CD4-positive, alpha-beta T cell treated with Interleukin-21 for 1 hour (primary cell): ENCODE measurements around the gene MCTP1.

Experiments used
- DNase-seq: peaks from one replicate; pipeline ENCODE4 v3.0.0-alpha.2; 2020

The MCTP1 gene

DNA sequence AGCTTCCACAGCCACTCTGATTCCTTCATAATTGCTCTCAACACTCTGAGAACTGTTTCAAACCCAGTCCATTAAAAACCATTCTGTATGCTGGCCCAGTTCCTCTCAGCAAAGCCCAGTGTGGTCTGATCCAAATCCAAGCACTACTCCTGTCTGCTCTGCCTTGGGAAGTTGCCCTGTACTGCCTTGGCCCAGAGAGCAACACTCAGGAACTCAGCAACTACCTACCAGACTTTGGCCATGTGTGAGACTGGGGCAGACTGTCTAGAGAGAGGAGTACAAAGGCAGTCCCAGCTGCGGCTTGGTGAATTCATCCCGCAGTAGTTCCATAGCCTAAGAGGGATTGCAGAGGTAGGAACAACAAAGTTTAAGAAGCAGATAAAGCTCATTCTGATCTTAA lies 214.4 kb downstream of the MCTP1 start:
- no peak for DNase-seq

DNA sequence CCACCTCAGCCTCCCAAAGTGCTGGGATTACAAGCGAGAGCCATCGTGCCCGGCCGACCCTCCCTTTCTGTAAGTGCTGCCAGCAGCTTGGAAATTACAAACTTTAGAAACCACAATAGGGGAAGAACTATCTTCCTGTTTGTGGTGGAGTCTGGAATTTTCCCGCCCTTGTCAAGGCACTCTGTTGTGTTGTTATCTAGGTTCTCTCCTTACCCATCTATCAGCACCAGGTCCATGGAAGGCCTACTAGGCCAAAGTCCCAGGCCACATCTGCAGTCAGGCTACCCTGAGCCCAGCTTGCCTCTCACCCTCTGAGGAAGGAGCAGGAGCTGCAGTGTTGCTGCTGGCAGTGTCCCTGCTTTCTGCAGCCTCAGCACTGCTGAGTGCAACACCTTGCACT lies 214.9 kb downstream of the MCTP1 start:
- no peak for DNase-seq

DNA sequence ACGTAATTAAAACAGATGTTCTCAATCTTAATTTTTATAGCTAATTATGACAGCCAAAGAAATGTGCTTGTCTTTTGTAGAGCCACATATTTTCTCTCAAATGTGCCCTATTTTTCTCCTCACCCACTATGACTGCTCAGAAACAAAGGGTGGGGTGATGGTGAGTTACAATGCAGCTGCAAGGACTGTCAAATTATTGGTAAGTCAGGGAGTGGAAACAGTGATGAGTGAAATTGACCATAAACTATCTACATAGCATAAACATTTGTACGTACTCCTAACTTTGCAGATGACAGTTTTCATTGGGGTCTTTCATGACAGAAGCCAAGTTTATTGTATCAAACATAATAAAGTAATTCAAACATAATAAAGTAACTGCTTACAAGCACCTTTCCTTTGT lies 215.9 kb downstream of the MCTP1 start:
- no peak for DNase-seq

DNA sequence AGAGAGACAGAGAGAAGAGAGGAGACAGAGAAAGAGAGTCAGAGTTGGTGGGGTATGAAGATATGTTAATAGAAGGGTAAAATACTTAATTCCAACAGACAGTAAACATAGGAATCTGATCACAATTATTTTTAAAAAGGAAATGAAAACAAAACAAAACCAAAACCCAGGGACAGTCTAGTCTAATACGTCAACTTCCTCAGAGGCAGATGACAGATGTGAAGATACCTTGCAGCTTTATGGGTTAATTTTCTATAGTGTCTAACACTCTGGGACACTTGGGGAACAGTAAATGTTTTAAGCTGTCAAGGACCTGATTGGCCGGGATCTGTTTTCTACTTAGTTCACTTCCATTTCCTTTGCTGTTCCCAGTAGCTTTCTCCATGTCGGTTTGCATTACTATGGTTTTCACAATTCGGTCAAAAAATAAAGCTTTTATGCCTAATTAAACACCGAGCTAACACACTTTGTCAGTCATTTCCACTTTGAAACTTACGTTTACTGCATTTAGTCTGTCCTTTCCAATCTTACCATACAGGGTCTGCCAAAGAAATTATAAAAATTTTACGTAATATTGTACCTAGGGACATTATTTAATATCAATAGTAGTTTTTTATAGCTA lies 216.5 kb downstream of the MCTP1 start:
- DNase-seq: no peak

DNA sequence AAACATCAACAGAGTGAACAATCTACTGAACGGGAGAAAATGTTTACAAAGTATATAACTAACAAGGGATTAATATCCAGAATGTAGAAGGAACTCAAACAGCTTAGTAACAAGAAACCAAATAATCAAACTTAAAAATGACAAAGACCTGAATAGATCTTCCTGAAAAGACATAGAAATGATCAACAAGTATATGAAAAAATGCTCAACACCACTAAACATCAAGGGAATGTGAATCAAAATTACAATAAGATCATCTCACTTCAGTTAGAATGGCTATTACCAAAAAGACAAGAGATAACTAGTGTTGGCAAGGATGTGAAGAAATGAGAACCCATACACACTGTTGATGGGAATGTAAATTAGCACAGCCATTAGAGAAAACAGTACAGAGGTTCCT lies 218.8 kb downstream of the MCTP1 start:
- no peak for DNase-seq

DNA sequence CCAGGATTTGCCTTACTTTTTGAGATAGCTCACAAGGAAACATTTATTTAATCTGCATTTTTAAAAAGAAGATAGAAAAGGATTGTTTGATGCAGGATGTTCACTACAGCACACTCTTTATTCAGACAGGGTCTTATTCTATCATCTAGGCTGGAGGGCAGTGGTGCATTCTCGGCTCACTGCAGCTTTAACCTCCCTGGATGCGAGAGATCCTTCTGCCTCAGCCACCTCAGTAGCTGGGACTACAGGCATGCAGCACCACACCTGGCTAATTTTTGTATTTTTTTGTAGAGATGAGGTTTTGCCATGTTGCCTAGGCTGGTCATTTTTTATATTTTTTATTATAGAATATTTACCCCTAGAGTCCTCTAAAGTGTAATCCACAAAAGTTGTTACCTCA lies 221.4 kb downstream of the MCTP1 start:
- no peak for DNase-seq

DNA sequence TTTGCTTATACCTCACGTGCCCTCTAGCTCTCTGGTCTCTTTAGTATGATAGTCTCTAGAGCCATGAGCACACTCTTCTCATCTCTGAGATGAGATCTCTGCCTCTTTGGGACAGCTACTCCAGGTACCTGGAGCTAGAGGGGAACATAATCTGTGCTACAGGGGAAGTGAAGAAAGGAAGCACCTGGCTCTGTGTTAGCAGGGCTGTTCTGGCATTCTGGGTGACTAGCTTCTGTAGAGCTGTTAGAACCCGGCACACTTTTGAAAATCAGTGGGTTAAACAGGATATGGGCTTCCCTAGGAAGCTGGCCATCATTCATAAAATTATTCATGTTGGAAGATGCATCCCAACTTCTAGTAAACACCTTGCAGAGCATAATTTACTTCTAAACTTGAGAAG lies 224.8 kb downstream of the MCTP1 start:
- DNase-seq: no peak

DNA sequence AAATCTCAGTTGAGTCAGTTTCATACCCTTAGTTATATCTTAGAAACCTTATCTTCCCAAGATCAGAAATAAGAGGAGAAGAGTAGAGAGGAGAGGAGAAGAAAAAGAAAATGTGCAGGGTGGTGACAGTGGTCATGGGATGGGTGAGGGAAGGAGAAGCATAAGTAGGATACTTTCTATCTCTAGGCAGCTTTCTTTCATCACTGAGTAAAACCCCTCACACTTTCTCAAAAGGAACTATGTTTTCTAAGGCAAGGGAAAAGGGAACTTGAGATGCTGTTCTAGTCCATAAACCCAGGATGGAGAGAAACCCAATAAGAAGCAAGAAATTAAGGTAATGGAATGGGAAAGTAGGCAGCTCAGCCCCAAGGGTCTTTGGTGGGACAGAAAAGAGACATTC lies 225.3 kb downstream of the MCTP1 start:
- DNase-seq: no peak

DNA sequence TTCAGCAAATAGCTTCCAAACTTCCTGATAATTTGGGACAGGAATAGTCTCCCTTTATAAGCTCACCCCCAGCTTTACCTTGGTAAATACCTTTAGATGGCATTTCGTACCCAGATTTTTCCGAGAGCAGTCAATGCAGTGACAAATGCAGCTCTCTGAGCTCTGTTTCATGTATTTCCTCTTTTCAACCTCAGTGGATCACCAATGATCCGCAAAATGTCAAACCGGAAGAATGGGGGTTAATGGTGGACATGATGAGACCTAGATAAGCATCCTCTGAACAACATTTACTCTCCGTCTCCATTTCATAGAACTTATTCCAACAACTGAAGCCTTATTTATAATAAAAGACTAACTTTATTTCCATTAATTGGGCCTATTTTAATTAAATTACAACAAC lies 227.3 kb downstream of the MCTP1 start:
- DNase-seq: no peak

DNA sequence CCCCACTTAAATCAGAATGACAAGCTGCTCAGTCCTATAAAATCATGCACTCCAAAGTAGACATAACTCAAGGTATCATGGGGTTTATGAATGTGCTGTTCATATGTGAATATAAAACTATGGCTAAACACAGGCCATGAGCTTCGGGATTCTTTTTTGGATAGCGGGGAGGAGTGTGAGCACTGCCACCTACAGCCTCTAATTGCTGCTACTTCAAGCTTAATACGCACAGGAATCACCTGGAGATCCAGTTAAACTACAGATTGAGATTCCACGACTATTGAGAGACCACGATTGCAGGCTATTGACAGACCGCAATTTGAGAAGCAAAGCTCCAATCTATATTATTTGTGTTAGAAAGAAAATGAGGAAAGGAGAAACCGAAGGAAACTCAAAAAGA lies 231.6 kb downstream of the MCTP1 start:
- no peak for DNase-seq

DNA sequence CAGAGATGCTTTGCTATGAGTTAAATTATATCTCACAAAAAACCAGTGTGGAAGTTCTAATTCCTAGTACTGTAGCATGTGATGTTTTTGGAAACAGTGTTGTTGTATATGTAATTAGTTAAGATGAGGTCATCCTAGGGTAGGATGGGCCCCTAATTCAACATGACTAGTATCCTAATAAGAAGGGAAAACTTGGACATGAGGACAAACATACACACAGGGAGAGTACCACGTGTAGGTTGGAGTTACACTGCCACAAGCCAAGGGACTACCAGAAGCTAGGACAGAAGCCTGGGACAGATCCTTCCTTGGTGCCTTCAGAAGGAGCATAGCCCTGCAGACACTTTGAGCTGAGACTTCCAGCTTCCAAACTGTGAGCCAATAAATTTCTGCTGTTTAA lies 234.2 kb downstream of the MCTP1 start:
- DNase-seq: no peak

DNA sequence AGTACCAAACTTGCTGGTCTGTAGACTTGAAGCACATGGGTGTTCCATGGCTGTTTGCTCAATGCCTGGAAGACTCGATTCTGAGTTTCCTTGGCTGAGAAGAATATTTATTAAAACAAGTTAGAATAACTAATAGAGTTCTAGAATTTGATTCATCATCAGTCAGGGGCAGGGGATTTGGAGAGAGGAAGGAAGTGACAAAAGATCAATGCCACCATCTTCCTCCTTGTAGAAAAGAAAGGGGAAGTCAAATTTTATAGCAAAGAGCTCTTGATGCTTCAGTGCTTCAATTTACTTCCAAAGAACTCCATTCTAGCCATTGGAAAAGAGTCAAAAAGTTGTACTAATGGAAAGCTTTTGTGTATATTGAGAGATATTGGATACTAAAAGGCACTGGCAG lies 236.3 kb downstream of the MCTP1 start:
- DNase-seq: no peak

DNA sequence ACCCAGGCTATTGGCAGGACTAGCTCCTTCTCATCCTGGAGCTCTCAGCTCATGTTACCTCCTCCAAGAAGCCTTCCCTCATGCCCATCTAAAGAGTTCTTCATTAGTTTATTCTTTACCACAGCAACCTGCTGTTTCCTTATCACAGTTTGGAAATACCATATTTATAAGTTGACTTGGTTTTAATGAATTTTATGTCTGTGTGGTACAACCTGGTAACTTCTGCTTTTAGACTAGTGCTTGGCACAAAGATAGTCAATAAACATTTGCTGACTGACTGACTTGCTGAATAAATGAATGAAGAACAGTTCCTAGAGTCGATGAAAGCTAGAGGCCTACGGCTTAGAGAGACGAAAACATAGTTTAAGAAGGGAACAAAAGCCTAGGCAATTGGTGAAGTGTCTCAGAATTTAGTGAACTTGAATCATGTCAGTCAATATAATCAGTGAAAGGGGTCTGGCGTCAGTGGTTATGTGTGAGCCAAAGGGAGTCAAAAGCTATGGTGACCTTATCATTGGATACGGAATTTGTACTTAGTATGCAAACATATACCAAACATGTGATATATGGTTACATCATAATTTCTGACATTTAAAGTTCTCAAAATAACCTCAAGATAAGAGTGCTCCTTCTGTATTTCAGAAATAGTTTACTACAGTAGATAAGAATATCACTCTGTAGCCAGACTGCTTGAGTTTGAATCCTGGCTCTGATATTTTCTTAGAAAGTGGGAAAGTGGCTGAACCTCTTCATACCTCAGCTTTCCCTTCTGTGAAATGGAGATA lies 239.5 kb downstream of the MCTP1 start:
- DNase-seq: no peak

DNA sequence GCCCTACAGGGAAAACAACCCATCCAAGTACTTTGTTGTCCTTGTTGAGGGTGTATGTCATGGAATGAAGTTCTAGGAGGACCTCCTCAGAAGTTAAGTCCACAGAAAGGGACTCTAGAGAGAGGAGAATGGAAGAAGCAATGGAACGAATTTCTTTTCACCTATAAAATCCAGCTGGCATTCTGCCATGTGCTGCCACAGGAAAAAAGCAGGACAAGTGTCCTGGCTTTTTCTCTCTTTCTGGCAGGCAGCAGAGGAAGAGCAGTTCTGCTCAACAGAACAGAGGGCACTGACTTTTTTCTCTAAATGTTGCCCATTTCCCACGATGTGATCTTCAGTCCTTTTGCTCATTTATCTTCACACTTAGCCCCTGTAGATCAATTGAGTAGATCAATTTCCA lies 240.8 kb downstream of the MCTP1 start:
- DNase-seq: no peak

DNA sequence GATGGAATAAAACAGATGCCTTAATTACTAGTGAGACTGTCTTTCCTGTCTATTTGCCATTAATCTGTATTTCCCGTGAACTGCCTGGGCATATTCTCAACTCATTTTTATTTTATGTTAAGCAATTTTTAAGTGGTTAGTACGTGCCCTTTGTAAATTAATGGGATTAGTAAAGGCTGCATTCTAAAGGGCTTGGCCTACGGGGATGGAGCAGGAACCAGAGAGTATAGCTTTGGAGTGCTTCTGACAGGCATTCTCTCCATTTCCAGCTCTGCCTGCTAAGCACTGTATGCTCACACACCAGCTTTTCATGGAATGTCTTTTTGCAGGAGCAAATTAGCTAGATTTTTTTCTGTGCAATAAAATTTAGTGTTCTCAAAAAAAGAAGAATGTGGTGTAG lies 241.2 kb downstream of the MCTP1 start:
- no peak for DNase-seq

DNA sequence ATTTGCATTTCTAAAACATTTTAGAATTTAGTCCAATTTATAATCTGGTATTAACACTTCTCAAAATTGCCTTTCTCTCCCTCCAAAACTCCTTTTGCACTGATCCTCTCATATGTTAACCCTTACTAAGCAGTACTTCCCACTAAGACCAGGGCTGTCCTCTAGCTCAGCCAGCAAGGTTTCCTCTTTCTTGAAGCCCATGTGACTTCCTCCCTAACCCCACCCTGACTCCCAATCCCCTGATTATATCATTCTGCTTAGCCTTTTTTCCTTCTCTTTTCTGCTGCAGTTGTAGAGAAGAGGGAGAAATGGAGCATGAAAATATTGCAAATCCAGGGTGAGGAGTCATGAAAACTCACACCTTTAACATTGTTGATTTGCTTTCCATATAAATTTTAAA lies 241.7 kb downstream of the MCTP1 start:
- DNase-seq: no peak

DNA sequence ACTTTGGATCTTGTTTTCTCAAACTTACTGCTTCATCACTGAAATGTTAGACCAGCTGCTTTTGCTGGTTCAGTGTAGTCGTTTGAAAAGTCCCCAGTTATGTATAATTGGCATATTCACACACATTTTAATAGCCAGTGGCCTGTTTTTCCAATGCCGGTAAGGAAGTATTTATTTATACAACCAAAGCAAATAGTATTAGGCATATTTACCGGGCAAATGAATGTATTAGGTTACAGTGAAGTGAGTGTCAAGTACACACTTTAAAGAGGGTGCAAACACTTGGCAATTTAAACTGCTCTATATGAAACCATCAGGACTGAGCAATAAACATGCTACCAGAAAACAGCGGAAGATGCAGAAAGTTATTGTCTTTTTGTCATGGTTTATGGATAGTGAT lies 242.9 kb downstream of the MCTP1 start:
- DNase-seq: no peak

DNA sequence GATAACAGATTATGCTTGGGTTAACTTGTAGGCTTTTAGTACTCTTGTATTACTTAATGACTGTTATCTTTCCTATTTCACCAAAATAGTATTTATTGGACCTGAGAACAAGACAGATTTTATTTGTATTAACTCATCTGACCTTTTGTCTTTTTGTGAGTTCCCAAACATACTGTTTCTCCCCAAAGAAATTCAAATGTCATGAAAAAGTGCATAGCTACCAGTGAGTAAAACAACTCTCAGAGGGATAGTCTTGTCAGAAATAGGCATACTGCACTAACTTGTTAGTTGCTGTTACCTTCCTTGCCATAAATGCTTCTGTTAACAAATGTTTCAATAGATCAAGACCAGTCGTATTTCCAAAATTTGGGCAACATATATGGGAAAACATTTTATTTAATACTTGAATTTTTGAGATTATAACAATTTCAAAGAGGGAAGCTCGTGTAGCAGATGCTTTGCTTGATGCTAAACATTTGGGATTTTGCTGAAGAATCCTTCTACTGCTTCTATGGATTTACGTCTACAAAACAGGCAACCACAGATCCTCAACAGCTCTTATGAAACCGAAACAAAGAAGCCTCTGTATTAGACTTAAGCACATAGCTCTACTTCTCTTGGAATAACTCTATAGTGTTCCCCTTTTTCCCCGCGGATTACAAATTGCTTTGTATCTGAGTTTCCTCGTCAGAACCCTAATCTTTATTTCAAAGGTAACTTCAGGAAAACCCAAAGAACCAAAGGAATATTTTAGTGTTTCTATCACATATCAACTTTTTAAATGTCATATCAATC lies 248.8 kb downstream of the MCTP1 start:
- no peak for DNase-seq

DNA sequence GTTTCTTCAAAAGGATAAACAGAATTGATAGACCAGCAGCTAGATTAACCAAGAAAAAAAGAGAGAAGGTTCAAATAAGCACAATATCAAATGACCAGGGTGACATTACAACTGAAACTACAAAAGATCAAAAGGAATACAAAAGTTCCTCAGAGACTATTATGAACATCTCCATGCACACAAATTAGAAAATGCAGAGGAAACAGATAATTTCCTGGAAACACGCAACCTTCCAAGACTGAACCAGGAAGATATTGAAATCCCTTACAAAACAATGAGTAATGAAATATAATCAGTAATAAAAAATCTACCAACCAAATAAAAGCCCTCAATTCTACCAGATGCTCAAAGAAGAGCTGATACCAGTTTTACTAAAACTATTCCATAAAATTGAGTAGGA lies 252.1 kb downstream of the MCTP1 start:
- DNase-seq: no peak

DNA sequence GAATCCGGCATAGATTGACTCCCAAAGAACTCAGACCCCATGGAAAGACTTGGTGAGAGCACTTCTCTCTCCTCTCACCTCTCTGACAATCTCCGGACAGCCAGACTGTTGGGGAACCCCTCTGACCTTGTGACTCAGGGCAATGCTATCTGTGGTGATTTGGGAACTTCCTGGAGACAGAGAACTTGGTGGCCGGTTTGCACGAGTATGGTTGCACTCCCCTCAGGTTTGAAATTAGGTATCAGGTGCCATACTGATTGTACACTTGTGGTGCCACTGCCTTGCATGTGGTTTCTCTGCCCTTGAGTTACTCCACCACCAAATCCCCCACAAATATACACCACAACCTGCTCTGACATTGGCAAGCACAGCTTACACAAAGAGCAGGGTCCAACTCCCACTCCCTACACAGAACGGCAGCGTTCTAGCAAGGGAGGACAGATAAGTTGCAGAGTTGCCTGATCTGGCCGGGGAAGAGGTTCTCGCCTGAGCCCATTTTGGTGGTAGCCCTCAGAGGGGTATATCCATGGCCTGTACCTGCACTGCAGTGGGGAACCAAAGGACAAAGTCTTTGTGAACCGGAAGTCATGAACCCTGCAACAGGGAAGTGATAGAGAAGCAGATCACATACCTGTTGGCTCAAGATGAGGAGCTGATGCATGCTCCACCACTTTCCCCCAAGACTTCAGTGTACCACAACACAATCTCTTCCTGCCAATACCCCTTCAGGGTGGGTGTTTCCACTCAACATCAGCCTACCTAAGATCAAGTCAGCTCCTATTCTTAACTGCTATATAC lies 255.1 kb downstream of the MCTP1 start:
- no peak for DNase-seq

DNA sequence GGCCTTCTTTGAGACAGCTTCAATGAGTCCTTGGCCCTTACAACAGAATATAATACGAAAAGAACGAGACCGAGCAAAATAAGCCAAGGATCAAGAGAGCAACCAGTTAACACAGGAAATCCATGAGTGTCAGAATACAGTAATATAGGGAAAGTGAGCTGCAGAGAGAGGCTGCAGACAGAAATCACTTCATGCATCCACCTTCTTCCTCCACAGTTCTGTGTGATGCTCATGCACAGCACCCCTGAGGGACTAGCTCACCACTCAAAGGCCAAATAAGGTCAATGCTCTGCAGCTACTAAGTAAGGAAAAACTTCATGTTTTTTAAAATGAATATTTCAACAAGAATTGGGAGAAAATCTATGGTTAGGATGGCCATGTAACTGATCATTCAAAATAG lies 257.1 kb downstream of the MCTP1 start:
- DNase-seq: no peak

DNA sequence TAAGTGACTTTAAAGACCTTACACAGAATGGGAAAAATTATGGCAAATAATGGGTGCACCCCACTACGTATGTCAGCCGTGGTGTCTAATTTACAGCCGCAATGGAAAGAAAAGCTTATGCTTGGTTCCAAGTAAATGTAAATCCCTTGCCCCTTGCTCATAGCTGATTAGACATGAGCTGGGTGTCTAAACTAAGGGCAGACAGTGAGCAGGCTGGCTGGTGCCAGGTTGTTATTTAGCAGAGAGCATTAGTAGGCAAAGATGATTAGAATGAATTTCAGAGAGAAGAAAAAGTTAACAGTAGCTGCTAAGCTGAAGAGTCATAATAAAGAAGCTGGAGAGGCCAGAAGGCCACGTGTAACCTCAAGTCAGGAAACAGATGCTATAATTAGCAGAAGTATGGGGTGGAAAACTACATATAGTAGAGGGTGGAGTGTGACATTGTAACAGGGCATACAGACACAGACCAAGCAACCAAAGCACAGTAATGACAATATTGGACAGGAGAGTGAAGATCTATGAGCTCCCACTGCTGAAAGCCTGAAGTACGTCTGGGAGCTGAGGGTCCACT lies 257.7 kb downstream of the MCTP1 start:
- DNase-seq: no peak

DNA sequence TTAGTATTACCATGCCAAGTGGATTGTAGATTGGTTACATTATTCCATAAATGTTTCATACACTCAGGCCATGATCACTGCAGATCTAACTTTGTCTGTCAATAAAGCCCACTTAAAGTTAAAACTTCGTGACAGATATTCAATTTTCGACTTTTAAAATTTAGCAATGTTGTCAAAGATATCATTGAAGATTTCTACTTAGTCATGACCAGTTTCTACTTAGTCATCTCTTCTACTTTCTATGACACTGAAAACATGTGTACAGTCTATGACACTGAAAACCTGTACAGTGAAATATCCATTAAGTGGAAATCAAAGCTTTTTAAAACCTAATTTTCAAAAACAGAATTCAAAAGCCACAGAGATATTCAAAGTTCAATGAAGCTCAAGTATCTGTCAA lies 258.2 kb downstream of the MCTP1 start:
- no peak for DNase-seq
